Motor neuron (in vitro differentiated cells): ENCODE data around the gene LYSET. TPM values are rescaled to one million over a fixed set of nuclear protein-coding genes. Genes with fewer than 3 reads are reported as not detected.
"Not testable (repeated sequence)": the region's sequence is repeated elsewhere in the genome, so short reads cannot be mapped to it uniquely, and the experiment has no call there.

Source experiments
- ATAC-seq, 8 experiments: fragments of 200-7000 bp; cut with Tn5 transposase; replicated peaks in 6 of 8; 2 replicates each; pipeline ENCODE4 v1.8.0; 2021; ENCODE audit warnings: mild to moderate bottlenecking in 8 of 8, moderate library complexity in 8 of 8
- H3K27ac ChIP-seq, 2 donors: fragments of 250-450 bp; sonication (Bioruptor Pico); 2 replicates each; pipeline ENCODE4 v1.9.0; 2021; ENCODE audit warnings: antibody characterized with exemption in 2 of 2, mild to moderate bottlenecking in 2 of 2, moderate library complexity in 1 of 2
- H3K4me1 ChIP-seq, 2 donors: fragments of 250-450 bp; sonication (Bioruptor Pico); replicated peaks in 1 of 2; 2 replicates each; pipeline ENCODE4 v1.6.1; 2021; ENCODE audit warnings: antibody characterized with exemption in 2 of 2, mild to moderate bottlenecking in 2 of 2, moderate library complexity in 1 of 2
- H3K4me3 ChIP-seq, 5 donors: fragments of 250-450 bp; sonication (Bioruptor Pico); 2 replicates each; pipeline ENCODE4 v1.9.0; 2021; ENCODE audit warnings: antibody characterized with exemption in 5 of 5, mild to moderate bottlenecking in 5 of 5, moderate library complexity in 4 of 5
- WGBS, 10 experiments: fragments of 450-650 bp; shearing (Covaris generic); methylation state at CpG; one replicate each; pipeline ENCODE4 v1.0.0; 2022; 5-methylcytosine and 5-hydroxymethylcytosine counted together
- in situ Hi-C, 9 experiments: fragments of 400-800 bp; cut with MboI; loops; one replicate each; pipeline ENCODE4 v1.15.0; 2021; ENCODE audit warnings: low sequenced_read_pairs in 9 of 9, low pct_unique_long_range_greater_than_20kb in 2 of 9; ENCODE audit not compliant: unreplicated experiment in 9 of 9
- total RNA-seq, 8 experiments: library from RNA; unstranded; fragments of 300-600 nt; gene quantifications; 2 replicates each; pipeline versions ENCODE4 v1.2.3 to v1.2.4, GENCODE V29; 2022

The LYSET gene
- total RNA-seq = 10 to 100 TPM; 11.7 to 26.5 (median 20.8) TPM

- in situ Hi-C loops = no loop called here
- Histone ChIP-seq H3K4me3 (peak within 1 kb of the TSS; percentile 56 to 97 (median 87)), H3K27ac (peak within 1 kb of the TSS; percentile 90 to 92), H3K4me1 (peaks cover 13 to 16% of the 10 kb centered on the region in 2 donors)
- peak; percentile 86 to 91 (median 88) for ATAC-seq
- 0% methylated on average over 2 to 8 of the region's 124 CpGs; no CpG with 5 or more reads in 7 of the 10 experiments for WGBS, 10 experiments
Observed at GRCh38 chr14:93184391-93185348, at the start of gene LYSET, which contains the start of gene MOAP1. Gene LYSET, plus strand, starts transcription at chr14:93185317. Its CDS starts 89 bp downstream, at chr14:93185406. Gene MOAP1, minus strand, starts transcription at chr14:93184897. Its CDS starts 655 bp downstream, at chr14:93184242.

- Histone ChIP-seq H3K27ac (no peak overlapping the region), H3K4me1 (peaks cover 0 to 2% of the 10 kb centered on the region in 2 donors), H3K4me3 (no peak overlapping the region)
- 73 to 100% (median 94%) methylated on average over 2 to 5 of the region's 5 CpGs; no CpG with 5 or more reads in 3 of the 10 experiments for WGBS, 10 experiments
- ATAC-seq = no peak
- in situ Hi-C loops = loop anchor here in 2 of 9 experiments (25.0 kb wide), 1 partner anchor 173 kb away; no protein-coding TSS in a partner anchor
Observed at GRCh38 chr14:93135399-93135798, 49.7 kb upstream of the LYSET start.

- no peak for ATAC-seq
- 73 to 100% (median 89%) methylated on average over 1 to 7 of the region's 8 CpGs; no CpG with 5 or more reads in 5 of the 10 experiments for WGBS, 10 experiments
- H3K4me3 ChIP-seq = no peak overlapping the region
- H3K27ac ChIP-seq = no peak overlapping the region
- in situ Hi-C loops = loop anchor here in 2 of 9 experiments (25.0 kb wide), 1 partner anchor 174 kb away; no protein-coding TSS in a partner anchor
- H3K4me1 ChIP-seq = peaks cover 0 to 2% of the 10 kb centered on the region in 2 donors
Observed at GRCh38 chr14:93136009-93136408, 49.1 kb upstream of the LYSET start.

- not testable (repeated sequence) for H3K27ac ChIP-seq, H3K4me3 ChIP-seq, H3K4me1 ChIP-seq, ATAC-seq
- in situ Hi-C loops = loop anchor here in 2 of 9 experiments (25.0 kb wide), 1 partner anchor 174 kb away; no protein-coding TSS in a partner anchor
- WGBS, 10 experiments = 40 to 100% (median 89%) methylated on average over 1 to 7 of the region's 13 CpGs; no CpG with 5 or more reads in 3 of the 10 experiments
Observed at GRCh38 chr14:93136508-93136907, 48.6 kb upstream of the LYSET start.

- 0 to 81% (median 30%) methylated on average over 1 to 8 of the region's 17 CpGs; no CpG with 5 or more reads in 4 of the 10 experiments for WGBS, 10 experiments
- peak in 3 of 8 experiments; percentile 64 to 81 (median 66) for ATAC-seq
- no peak overlapping the region for H3K27ac ChIP-seq
- peaks cover 0 to 2% of the 10 kb centered on the region in 2 donors for H3K4me1 ChIP-seq
- in situ Hi-C loops = loop anchor here in 2 of 9 experiments (25.0 kb wide), 1 partner anchor 176 kb away; no protein-coding TSS in a partner anchor
- no peak overlapping the region for H3K4me3 ChIP-seq
Observed at GRCh38 chr14:93137864-93138263, 47.3 kb upstream of the LYSET start.

GRCh38 chr14:93142854-93143652 lies 42.1 kb upstream of the LYSET start:
- ATAC-seq = no peak
- H3K27ac ChIP-seq = no peak overlapping the region
- no peak overlapping the region for H3K4me3 ChIP-seq
- WGBS, 10 experiments = 33 to 87% (median 68%) methylated on average over 2 to 10 of the region's 13 CpGs; no CpG with 5 or more reads in 3 of the 10 experiments
- in situ Hi-C loops = loop anchor here in 2 of 9 experiments (25.0 kb wide), 1 partner anchor 181 kb away; no protein-coding TSS in a partner anchor
- no peaks in the 10 kb centered on the region for H3K4me1 ChIP-seq

GRCh38 chr14:93146119-93146518 lies 39.0 kb upstream of the LYSET start:
- Histone ChIP-seq H3K4me1 (no peaks in the 10 kb centered on the region), H3K27ac (no peak overlapping the region), H3K4me3 (no peak overlapping the region)
- 20 to 87% (median 78%) methylated on average over 1 to 8 of the region's 9 CpGs; no CpG with 5 or more reads in 2 of the 10 experiments for WGBS, 10 experiments
- no peak for ATAC-seq
- in situ Hi-C loops = loop anchor here in 2 of 9 experiments (25.0 kb wide), 1 partner anchor 184 kb away; no protein-coding TSS in a partner anchor

GRCh38 chr14:93148979-93149378 lies 36.1 kb upstream of the LYSET start:
- no peak overlapping the region for H3K27ac ChIP-seq
- no peak for ATAC-seq
- no peaks in the 10 kb centered on the region for H3K4me1 ChIP-seq
- H3K4me3 ChIP-seq = no peak overlapping the region
- 50 to 100% (median 93%) methylated on average over 1 to 7 of the region's 8 CpGs for WGBS, 10 experiments
- in situ Hi-C loops = loop anchor here in 2 of 9 experiments (25.0 kb wide), 1 partner anchor 187 kb away; no protein-coding TSS in a partner anchor

- no peaks in the 10 kb centered on the region for H3K4me1 ChIP-seq
- H3K27ac ChIP-seq = no peak overlapping the region
- in situ Hi-C loops = no loop called here
- ATAC-seq = peak in 4 of 8 experiments; percentile 40 to 60 (median 44)
- H3K4me3 ChIP-seq = no peak overlapping the region
- 17 to 80% (median 68%) methylated on average over 2 to 10 of the region's 16 CpGs for WGBS, 10 experiments
Observed at GRCh38 chr14:93150227-93151208, 34.6 kb upstream of the LYSET start.

GRCh38 chr14:93153121-93153520 lies 32.0 kb upstream of the LYSET start:
- ATAC-seq = peak in 1 of 8 experiments; percentile 43
- Histone ChIP-seq H3K27ac (no peak overlapping the region), H3K4me1 (no peaks in the 10 kb centered on the region), H3K4me3 (no peak overlapping the region)
- 20 to 100% (median 74%) methylated on average over 1 to 7 of the region's 7 CpGs for WGBS, 10 experiments
- in situ Hi-C loops = no loop called here

GRCh38 chr14:93155667-93156066 lies 29.4 kb upstream of the LYSET start:
- Histone ChIP-seq H3K27ac (no peak overlapping the region), H3K4me1 (no peaks in the 10 kb centered on the region), H3K4me3 (no peak overlapping the region)
- 53 to 100% (median 92%) methylated on average over 1 to 2 of the region's 2 CpGs for WGBS, 10 experiments
- ATAC-seq = no peak
- in situ Hi-C loops = no loop called here
